HEK293 (cell line): ENCODE data around the gene KIF22.

Experiments
- CTCF ChIA-PET: fragments of 350-600 bp; formaldehyde crosslinking; extraction: SDS; loops from one replicate; lab custom pipeline; 2021; ENCODE audit warnings: antibody characterized with exemption; lab: Yijun Ruan, JAX
- POLR2A ChIA-PET: fragments of 300-600 bp; formaldehyde crosslinking; extraction: SDS; loops from one replicate; lab custom pipeline; 2020; ENCODE audit warnings: antibody characterized with exemption, inconsistent platforms; lab: Yijun Ruan, JAX
- H3K27ac ChIP-seq: fragments of 200-500 bp; sonication (Bioruptor generic); 2 replicates; pipeline ENCODE4 v1.5.1; 2014; ENCODE audit warnings: low read depth, low read length, control low read depth, inconsistent platforms; ENCODE audit errors: extremely low read depth
- H3K36me3 ChIP-seq, 2 experiments: fragments of 200-500 bp in 1 of 2; sonication (Bioruptor generic) in 1 of 2; 1 replicate in 1 of 2; 2 replicates in 1 of 2; pipeline ENCODE4 v1.5.1; 2014 to 2017; ENCODE audit warnings: inconsistent platforms in 2 of 2, low read length in 2 of 2; ENCODE audit not compliant: control insufficient read depth in 2 of 2, insufficient read depth in 1 of 2
- H3K4me1 ChIP-seq: fragments of 200-500 bp; sonication (Bioruptor generic); 2 replicates; pipeline ENCODE4 v1.5.1; 2014; ENCODE audit warnings: mild to moderate bottlenecking, low read length, inconsistent platforms; ENCODE audit not compliant: control insufficient read depth, insufficient read depth
- H3K4me3 ChIP-seq: 2 replicates; pipeline ENCODE4 v1.5.1; 2011; ENCODE audit warnings: low read depth, mild to moderate bottlenecking, control low read depth, low read length, moderate library complexity
- H3K9me3 ChIP-seq: fragments of 200-500 bp; sonication (Bioruptor generic); 2 replicates; pipeline ENCODE4 v1.5.1; 2014; ENCODE audit warnings: low read depth, low read length, inconsistent platforms; ENCODE audit not compliant: control insufficient read depth, insufficient read depth
- ELK4 ChIP-seq: IDR thresholded peaks from 2 replicates; pipeline ENCODE4 v1.6.1; 2011; ENCODE audit warnings: mild to moderate bottlenecking, low read depth, low read length, borderline replicate concordance
- GLI2 ChIP-seq: fragments of 450-650 bp; formaldehyde crosslinking; IDR thresholded peaks from 2 replicates; pipeline ENCODE4; 2017; ENCODE audit warnings: missing biosample characterization, missing genetic modification characterization, low read depth, borderline replicate concordance
- KLF17 ChIP-seq: fragments of 450-650 bp; formaldehyde crosslinking; IDR thresholded peaks from 2 replicates; pipeline ENCODE4 v1.5.1; 2016; ENCODE audit warnings: missing biosample characterization, missing genetic modification characterization
- MZF1 ChIP-seq: fragments of 450-650 bp; formaldehyde crosslinking; IDR thresholded peaks from 2 replicates; pipeline ENCODE4 v1.5.1; 2017; ENCODE audit warnings: missing biosample characterization, missing genetic modification characterization, borderline replicate concordance
- PRDM1 ChIP-seq: fragments of 450-650 bp; formaldehyde crosslinking; IDR thresholded peaks from 2 replicates; pipeline ENCODE4; 2016; ENCODE audit warnings: missing biosample characterization, missing genetic modification characterization
- PRDM6 ChIP-seq: fragments of 450-650 bp; formaldehyde crosslinking; IDR thresholded peaks from 2 replicates; pipeline ENCODE4 v1.5.1; 2017; ENCODE audit warnings: missing biosample characterization, missing genetic modification characterization
- SCRT2 ChIP-seq: fragments of 450-650 bp; formaldehyde crosslinking; IDR thresholded peaks from 2 replicates; pipeline ENCODE4 v1.5.1; 2016; ENCODE audit warnings: missing biosample characterization, missing genetic modification characterization
- ZBTB20 ChIP-seq: fragments of 450-650 bp; formaldehyde crosslinking; IDR thresholded peaks from 2 replicates; pipeline ENCODE4 v1.5.1; 2016; ENCODE audit warnings: missing biosample characterization, missing genetic modification characterization
- ZBTB48 ChIP-seq: fragments of 450-650 bp; formaldehyde crosslinking; IDR thresholded peaks from 2 replicates; pipeline ENCODE4 v1.5.1; 2016; ENCODE audit warnings: missing biosample characterization, missing genetic modification characterization
- ZNF114 ChIP-seq: fragments of 450-650 bp; formaldehyde crosslinking; IDR thresholded peaks from 2 replicates; pipeline ENCODE4 v1.5.0; 2017; ENCODE audit warnings: missing biosample characterization, missing genetic modification characterization
- ZNF121 ChIP-seq: fragments of 450-650 bp; formaldehyde crosslinking; IDR thresholded peaks from 2 replicates; pipeline ENCODE4 v1.5.1; 2016; ENCODE audit warnings: missing biosample characterization, missing genetic modification characterization
- ZNF140 ChIP-seq: fragments of 450-650 bp; formaldehyde crosslinking; IDR thresholded peaks from 2 replicates; pipeline ENCODE4 v1.5.1; 2016; ENCODE audit warnings: missing biosample characterization, missing genetic modification characterization
- ZNF155 ChIP-seq: fragments of 450-650 bp; formaldehyde crosslinking; IDR thresholded peaks from 2 replicates; pipeline ENCODE4 v1.5.1; 2016; ENCODE audit warnings: missing biosample characterization, missing genetic modification characterization
- ZNF175 ChIP-seq: fragments of 450-650 bp; formaldehyde crosslinking; IDR thresholded peaks from 2 replicates; pipeline ENCODE4 v1.5.1; 2016; ENCODE audit warnings: missing biosample characterization, missing genetic modification characterization
- ZNF202 ChIP-seq: fragments of 450-650 bp; formaldehyde crosslinking; IDR thresholded peaks from 2 replicates; pipeline ENCODE4 v1.5.1; 2016; ENCODE audit warnings: missing biosample characterization, missing genetic modification characterization, borderline replicate concordance
- ZNF239 ChIP-seq: fragments of 450-650 bp; formaldehyde crosslinking; IDR thresholded peaks from 2 replicates; pipeline ENCODE4 v1.5.1; 2016; ENCODE audit warnings: missing biosample characterization, missing genetic modification characterization
- ZNF24 ChIP-seq: fragments of 450-650 bp; formaldehyde crosslinking; IDR thresholded peaks from 2 replicates; pipeline ENCODE4 v1.5.1; 2016; ENCODE audit warnings: missing biosample characterization, missing genetic modification characterization
- ZNF274 ChIP-seq, 2 experiments: fragments of 200-500 bp in 1 of 2; fragments of 450-650 bp in 1 of 2; sonication (Bioruptor generic) in 1 of 2; formaldehyde crosslinking in 1 of 2; IDR thresholded peaks; 2 replicates each; pipeline versions ENCODE4 v1.5.1 to v1.6.1; 2014 to 2016; ENCODE audit warnings: borderline replicate concordance in 1 of 2, inconsistent platforms in 1 of 2, low read length in 1 of 2, missing biosample characterization in 1 of 2, missing genetic modification characterization in 1 of 2
- ZNF558 ChIP-seq: fragments of 450-650 bp; formaldehyde crosslinking; IDR thresholded peaks from 2 replicates; pipeline ENCODE4 v1.5.1; 2016; ENCODE audit warnings: missing biosample characterization, missing genetic modification characterization
- ZNF585B ChIP-seq: fragments of 450-650 bp; formaldehyde crosslinking; IDR thresholded peaks from 2 replicates; pipeline ENCODE4 v1.5.1; 2016; ENCODE audit warnings: missing biosample characterization, missing genetic modification characterization
- ZNF600 ChIP-seq: fragments of 450-650 bp; formaldehyde crosslinking; IDR thresholded peaks from 2 replicates; pipeline ENCODE4 v1.5.1; 2016; ENCODE audit warnings: missing biosample characterization, missing genetic modification characterization
- ZNF626 ChIP-seq: fragments of 450-650 bp; sonication (Bioruptor Pico); formaldehyde crosslinking; IDR thresholded peaks from 2 replicates; pipeline ENCODE4 v1.5.1; 2018; ENCODE audit warnings: missing biosample characterization, missing genetic modification characterization, inconsistent platforms
- ZNF660 ChIP-seq: fragments of 450-650 bp; IDR thresholded peaks from 2 replicates; pipeline ENCODE4 v1.5.1; 2018; ENCODE audit warnings: missing biosample characterization, mild to moderate bottlenecking, missing genetic modification characterization
- ZNF670 ChIP-seq: fragments of 450-650 bp; formaldehyde crosslinking; IDR thresholded peaks from 2 replicates; pipeline ENCODE4 v1.5.1; 2016; ENCODE audit warnings: missing biosample characterization, missing genetic modification characterization, low read depth
- ZNF768 ChIP-seq: fragments of 450-650 bp; formaldehyde crosslinking; IDR thresholded peaks from 2 replicates; pipeline ENCODE4 v1.5.1; 2018; ENCODE audit warnings: missing biosample characterization, mild to moderate bottlenecking, missing genetic modification characterization
- ZNF792 ChIP-seq: fragments of 450-650 bp; formaldehyde crosslinking; IDR thresholded peaks from 2 replicates; pipeline ENCODE4 v1.5.1; 2016; ENCODE audit warnings: missing biosample characterization, missing genetic modification characterization

The KIF22 gene

GRCh38 chr16:29777576-29778350, 12.8 kb upstream of the KIF22 start, which contains the start of gene ZG16:
Gene ZG16, plus strand, starts transcription at chr16:29778256. Its CDS starts 1,011 bp downstream, at chr16:29779267.
- POLR2A ChIA-PET: interaction anchor here (0.6 to 0.8 kb wide), 2 partner anchors 12 to 20 kb away, joined by 3 to 5 read pairs; no protein-coding TSS in a partner anchor
- CTCF ChIA-PET: interaction anchor here (0.6 to 1.6 kb wide), 5 partner anchors 12 to 71 kb away, joined by 3 to 11 read pairs (median 3); partner anchors contain the start of gene KIF22
- no peaks in the 10 kb centered on the region for H3K9me3 ChIP-seq
- H3K36me3 ChIP-seq: no peaks in the 10 kb centered on the region
- H3K27ac ChIP-seq: no peak within 1 kb of the TSS
- no peak within 1 kb of the TSS for H3K4me3 ChIP-seq
- no peaks in the 10 kb centered on the region for H3K4me1 ChIP-seq
- TF ChIP-seq PRDM1 (tag by site-specific recombination) (no peak), ZNF121 (tag by site-specific recombination) (peak; percentile 83), KLF17 (tag by site-specific recombination) (no peak), ZNF239 (no peak), PRDM6 (tag by site-specific recombination) (no peak), SCRT2 (0 out of 2 replicates have a peak, but pooled peaks have one; percentile 21), ZNF24 (tag by site-specific recombination) (no peak), MZF1 (tag by site-specific recombination) (no peak), ZNF600 (tag by site-specific recombination) (peak; percentile 36; the same call in 1 of the 2 replicates), ZNF202 (tag by site-specific recombination) (no peak), ZNF114 (tag by site-specific recombination) (no peak), ZNF558 (tag by site-specific recombination) (no peak), ZNF585B (no peak), GLI2 (tag by site-specific recombination) (no peak), ZNF274 (IDR thresholded peaks at IDR 0.05; ENCODE audit: low read length) (no peak), ZNF274 (tag by site-specific recombination; IDR thresholded peaks at IDR 0.05; ENCODE audit: borderline replicate concordance) (no peak), ZNF792 (no peak), ZNF140 (tag by site-specific recombination) (no peak), ZNF660 (tag by site-specific recombination) (no peak)

- no peaks in the 10 kb centered on the region for H3K36me3 ChIP-seq
- CTCF ChIA-PET: interaction anchor here (1.5 kb wide), 1 partner anchor 69 kb away, joined by 6 read pairs; no protein-coding TSS in a partner anchor
- POLR2A ChIA-PET: interaction anchor here (0.8 kb wide), 1 partner anchor 11 kb away, joined by 3 read pairs; the partner anchor contains the start of gene KIF22
- no peak overlapping the region for H3K4me3 ChIP-seq
- H3K27ac ChIP-seq: no peak overlapping the region
- no peaks in the 10 kb centered on the region for H3K9me3 ChIP-seq
- H3K4me1 ChIP-seq: peaks cover 4% of the 10 kb centered on the region; the same call in 1 of the 2 replicates
- no peak for TF ChIP-seq ZBTB20 (tag by site-specific recombination)
- no peak for TF ChIP-seq ZNF670 (tag by site-specific recombination)
- no peak for TF ChIP-seq ZNF626 (tag by site-specific recombination)
- no peak for TF ChIP-seq ZNF155 (tag by site-specific recombination)
- no peak for TF ChIP-seq ZNF768 (tag by site-specific recombination)
- no peak for TF ChIP-seq ELK4
- no peak for TF ChIP-seq ZBTB48 (tag by site-specific recombination)
- no peak for TF ChIP-seq ZNF175 (tag by site-specific recombination)
Observed at GRCh38 chr16:29779474-29779873, 11.1 kb upstream of the KIF22 start.
